ENCODE measurements around the gene CLC. TPM values are rescaled to one million over a fixed set of nuclear protein-coding genes. Genes with fewer than 3 reads are reported as not detected.
"Not testable (repeated sequence)": the region's sequence is repeated elsewhere in the genome, so short reads cannot be mapped to it uniquely, and the experiment has no call there.

Gene CLC
- total RNA-seq, 1 experiment from 2014 or later, result not detected

DNA sequence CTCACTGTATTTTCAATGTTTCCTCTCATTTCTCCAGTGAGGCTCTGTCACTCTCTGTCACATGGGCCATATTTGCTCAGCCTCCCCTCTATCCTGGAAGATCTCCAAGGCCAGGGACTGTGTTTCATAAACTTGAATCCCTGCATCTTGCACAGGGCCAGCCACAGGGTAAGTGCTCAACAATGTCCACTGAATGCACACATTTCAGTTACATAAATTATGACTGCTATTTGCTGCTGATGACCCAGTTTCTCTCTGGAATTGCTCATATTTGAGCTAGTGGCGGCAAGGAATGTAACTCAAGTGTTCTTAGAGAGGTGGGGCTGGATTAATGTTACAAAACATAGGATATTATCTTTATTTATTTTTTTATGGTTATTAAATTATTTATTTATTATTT lies 6.1 kb downstream of the CLC start:
- no peak for DNase-seq (ENCODE audit: extremely low read depth, low read depth)

DNA sequence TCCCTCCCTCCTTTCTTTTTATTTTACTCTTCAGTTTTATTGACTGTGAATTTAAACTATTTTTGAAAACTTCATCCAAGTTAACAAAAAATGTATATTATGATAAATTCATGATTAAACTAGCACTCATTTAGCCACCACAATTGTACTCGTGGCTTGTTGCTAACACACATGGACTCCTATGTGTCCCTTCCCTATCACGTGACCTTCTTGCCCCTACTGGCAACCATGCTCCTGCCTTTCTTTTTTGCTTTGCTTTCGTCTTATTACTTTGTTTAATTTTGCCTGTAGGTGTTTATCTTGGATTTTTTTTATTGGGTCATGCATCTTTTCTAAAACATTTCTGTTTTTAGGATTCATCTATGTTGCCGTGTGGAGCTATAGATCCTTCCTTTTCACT lies 8.2 kb downstream of the CLC start:
- no peak for DNase-seq (ENCODE audit: extremely low read depth, low read depth)

- no peak for DNase-seq (ENCODE audit: extremely low read depth, low read depth)
Observed at GRCh38 chr19:39728040-39728439, 9.8 kb downstream of the CLC start.

GRCh38 chr19:39727070-39727800 lies 10.6 kb downstream of the CLC start:
- DNase-seq (ENCODE audit: extremely low read depth, low read depth), result no peak

GRCh38 chr19:39725995-39726394 lies 11.8 kb downstream of the CLC start:
- DNase-seq (ENCODE audit: extremely low read depth, low read depth), result no peak

DNA sequence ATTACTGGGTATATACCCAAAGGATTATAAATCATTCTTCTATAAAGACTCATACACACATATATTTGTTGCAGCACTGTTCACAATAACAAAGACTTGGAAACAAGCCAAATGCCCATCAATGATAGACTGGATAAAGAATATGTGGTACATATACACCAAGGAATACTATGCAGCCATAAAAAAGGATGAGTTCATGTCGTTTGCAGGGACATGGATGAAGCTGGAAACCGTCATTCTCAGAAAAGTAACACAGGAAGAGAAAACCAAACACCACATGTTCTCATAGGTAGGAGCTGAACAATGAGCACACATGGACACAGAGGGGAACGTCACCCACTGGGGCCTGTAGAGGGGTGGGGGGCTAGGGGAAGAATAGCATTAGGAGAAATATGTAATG lies 17.7 kb downstream of the CLC start:
- DNase-seq (ENCODE audit: extremely low read depth, low read depth), result not testable (repeated sequence)

DNA sequence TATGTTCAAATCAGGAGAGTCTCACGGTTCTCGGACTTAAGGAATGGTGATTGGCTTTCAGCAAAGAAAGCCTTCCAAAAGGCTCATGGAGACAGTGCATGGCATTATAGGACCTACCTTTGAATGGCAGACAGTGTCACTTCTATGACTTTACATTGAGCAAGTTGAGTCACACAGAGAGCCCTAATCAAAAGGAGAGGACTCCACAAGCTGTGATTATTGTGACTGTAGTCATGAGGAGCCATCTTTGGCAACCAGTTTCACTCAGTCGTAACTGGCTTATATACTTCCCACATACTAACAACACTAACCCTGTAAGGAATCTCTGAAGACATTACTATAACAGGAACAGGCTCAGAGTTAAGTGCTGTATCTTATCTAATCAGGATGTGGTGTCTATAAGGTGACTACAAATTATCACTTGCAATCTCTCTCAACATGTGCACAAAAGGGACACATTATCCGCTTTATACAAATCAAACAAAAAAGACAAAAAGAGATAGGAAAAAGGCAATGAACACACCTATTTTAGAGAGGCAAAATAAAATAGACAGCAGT lies 27.4 kb downstream of the CLC start:
- DNase-seq (ENCODE audit: extremely low read depth, low read depth), result no peak

- no peak for DNase-seq (ENCODE audit: extremely low read depth, low read depth)
Observed at GRCh38 chr19:39709026-39709872, 28.6 kb downstream of the CLC start.

- no peak for DNase-seq (ENCODE audit: extremely low read depth, low read depth)
Observed at GRCh38 chr19:39708594-39708993, 29.2 kb downstream of the CLC start.

DNA sequence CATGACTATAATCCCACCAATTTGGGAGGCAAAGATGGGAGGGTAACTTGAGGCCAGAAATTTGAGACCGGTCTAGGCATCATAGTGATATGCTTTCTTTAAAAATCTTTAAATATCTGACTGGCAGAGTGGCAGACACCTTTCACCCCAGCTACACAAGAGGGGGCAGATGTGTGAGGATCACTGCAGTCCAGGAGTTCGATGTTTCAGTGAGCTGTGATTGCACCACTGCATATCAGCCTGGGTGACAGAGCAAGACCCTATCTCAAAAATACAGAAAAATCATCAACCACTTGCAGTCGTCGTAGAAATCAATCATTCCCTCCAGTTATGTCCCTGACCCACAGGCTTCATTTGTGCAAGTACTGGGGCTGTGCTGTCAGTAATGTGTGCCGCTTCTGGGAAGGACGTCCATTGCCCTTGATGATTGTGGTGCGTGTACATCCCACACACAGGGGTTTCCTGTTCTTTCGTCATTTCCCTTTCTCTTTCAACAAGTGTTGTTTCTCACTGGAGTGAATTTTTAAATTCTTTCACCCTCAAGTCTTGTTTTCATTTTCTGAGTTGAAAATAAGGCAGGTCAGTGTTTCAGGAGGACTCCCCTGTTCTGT lies 32.1 kb downstream of the CLC start:
- DNase-seq (ENCODE audit: extremely low read depth, low read depth), result no peak

DNA sequence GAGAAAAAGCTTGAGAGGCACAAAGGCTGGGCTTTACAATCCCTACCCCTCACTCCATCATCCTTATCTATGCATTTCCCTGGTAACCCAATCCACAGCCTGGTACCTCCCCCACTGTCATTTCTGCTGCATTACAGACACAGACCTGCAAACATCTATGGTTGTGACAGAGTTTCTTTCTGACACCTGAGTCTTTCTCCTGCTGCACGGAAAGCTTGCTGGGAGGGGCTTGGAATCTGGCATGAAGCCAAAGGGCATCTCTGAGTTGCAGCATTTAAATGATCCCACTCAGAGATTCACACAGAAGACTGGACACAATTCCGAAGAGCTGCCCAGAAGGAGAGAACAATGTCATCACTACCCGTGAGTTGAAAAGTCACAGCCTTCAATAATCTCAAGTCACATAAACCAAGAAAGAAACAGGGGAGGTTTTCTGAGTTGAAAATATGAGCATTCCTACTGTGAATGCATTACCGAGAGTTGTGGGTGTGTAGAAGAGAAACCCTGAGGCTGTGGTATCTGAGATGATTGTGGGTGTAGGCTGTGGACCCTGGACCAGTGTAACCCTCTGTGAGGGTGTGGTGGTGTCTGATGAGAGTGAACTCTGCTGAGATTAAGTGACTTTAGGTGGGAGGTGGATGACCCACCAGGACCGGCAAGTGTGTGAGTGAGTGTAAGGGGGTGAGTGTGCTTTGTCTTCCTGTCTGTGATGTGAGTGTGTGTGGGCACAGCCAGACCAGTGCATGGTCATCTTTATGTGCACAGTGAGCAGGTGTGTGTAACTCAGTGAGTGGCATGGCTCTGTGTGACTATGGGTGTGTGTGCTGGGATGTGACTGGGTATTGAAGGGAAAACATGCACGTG lies 33.4 kb downstream of the CLC start, which contains the start of gene LGALS14:
Gene LGALS14, plus strand, starts transcription at position 301 of the 864 bp plus-strand sequence. Its CDS starts 48 bp downstream, at position 349.
- DNase-seq (ENCODE audit: extremely low read depth, low read depth), result no peak

DNA sequence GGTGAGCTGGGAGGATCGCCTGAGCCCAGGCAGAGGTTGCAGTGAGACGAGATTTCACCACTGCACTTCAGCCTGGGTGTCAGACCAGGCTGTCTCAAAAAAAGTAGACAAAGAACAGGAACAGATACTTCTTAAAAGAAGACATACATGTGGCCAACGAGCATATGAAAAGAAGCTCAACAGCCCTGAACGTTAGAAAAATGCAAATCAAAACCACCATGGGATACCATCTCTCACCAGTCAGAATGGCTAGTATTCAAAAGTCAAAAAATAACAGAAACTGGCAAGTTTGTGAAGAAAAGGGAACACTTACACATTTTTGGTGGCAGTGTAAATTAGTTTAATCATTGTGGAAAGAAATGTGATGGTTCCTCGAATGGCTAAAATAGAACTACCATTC lies 36.5 kb downstream of the CLC start:
- DNase-seq (ENCODE audit: extremely low read depth, low read depth), result no peak

DNA sequence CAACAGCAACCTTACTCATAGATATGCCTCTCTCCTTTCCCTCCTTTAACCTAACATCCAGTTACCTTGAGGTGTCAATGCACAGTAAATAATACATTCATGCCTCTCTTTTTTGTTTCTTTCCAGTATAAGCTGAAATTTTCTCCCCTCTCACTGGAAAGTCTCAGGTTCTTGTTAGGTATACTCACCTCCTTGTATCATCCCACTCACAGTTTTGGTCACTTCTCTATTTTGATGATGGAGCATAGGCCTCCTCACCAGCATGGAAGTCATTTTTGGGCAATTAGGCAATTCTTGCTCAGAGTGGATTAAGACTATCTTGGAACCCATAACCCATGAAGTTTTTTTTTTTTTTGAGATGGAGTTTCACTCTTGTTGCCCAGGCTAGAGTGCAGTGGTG lies 39.3 kb downstream of the CLC start:
- DNase-seq (ENCODE audit: extremely low read depth, low read depth), result no peak

DNA sequence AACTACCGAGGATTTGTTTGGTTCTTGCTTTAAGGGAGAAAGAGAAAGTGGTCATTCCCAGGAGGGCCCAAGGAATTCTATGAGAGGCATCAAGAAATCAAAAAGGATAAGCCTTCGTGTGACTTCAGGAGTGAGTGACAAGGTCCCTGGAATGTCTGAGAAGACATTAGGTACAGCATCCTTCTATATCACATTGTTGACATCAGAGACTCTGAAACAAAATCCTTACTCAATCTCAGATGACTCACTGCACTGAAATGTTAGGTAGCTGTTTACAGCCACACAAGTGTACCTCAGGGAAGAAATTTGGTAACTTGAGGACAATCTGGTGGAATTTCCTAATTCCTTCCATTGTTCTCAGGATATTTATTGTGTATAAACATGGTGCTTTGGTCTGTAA lies 41.4 kb downstream of the CLC start:
- DNase-seq (ENCODE audit: extremely low read depth, low read depth), result no peak

DNA sequence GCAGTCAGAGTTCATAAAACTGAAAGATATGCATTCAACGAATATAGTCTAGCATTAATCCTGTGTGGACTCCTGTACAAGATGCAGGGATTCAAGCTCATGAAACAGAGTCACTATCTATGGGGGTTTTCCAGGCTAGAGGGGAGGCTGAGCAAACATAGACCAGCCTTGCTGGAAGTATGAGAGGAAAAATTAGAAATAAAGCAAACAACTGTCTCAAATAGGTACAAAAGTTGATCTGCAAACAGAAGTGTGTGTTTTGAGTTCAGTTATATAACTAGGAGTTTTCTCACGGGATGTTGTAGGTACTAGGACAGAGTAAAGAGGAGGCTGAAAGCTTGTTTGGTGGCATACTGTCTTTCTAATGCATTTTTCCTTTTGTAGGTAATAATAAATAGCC lies 42.1 kb downstream of the CLC start:
- no peak for DNase-seq (ENCODE audit: extremely low read depth, low read depth)

DNA sequence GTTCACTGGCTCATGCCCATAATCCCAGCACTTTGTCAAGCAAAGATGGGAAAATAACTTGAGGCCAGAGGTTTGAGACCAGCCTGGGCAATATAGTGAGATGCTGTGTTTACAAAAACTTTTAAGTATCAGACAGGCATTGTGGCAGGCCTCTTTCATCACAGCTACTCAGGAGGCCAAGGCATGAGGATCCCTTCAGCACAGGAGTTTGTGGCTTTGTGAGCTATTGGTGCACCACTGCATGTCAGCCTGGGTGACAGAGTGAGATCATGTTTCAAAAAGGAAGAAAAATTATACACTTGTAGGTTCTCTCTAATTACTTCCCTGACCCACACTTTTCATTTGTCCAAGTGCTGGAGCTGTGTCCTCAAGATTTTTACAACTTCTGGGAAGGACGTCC lies 45.0 kb downstream of the CLC start:
- no peak for DNase-seq (ENCODE audit: extremely low read depth, low read depth)

DNA sequence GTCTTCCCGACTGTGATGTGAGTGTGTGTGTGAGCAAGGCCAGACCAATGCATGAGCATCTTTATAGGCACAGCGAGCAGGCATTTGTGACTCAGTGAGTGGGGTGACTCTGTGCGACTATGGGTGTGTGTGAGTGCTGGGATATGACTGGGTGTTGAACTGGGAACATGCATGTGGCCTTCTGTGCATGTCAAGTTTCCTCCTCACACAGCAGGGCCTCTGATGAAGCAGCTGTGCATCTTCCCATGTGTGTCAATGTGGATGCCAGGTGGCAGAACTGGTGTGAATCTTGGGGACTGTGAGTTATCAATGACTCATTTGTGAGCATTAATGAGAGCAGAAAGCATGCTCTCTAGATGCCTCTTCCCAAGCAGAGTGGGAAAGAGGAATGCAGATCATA lies 45.7 kb downstream of the CLC start:
- no peak for DNase-seq (ENCODE audit: extremely low read depth, low read depth)

GRCh38 chr19:39688637-39689036 lies 49.2 kb downstream of the CLC start:
- DNase-seq (ENCODE audit: extremely low read depth, low read depth), result not testable (repeated sequence)

GRCh38 chr19:39686739-39687138 lies 51.1 kb downstream of the CLC start:
- no peak for DNase-seq (ENCODE audit: extremely low read depth, low read depth)

DNA sequence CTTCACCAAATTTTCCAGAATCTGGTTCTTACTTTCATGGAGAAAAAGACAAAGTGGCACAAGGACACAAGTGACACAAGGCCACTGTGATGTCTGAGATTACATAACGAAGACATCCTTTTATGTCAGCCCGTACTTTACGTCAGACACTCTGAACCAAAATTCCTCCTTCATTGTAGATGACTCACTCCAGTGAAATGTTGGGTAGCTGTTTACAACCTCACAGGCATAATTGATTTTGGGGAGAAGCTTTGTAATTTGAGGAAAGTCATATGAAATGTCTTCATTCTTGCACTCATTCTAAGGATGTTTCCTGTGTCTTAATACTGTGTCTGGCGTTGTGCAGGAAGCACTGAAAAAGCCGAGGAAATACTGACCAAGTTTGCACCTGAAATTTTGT lies 53.6 kb downstream of the CLC start:
- no peak for DNase-seq (ENCODE audit: extremely low read depth, low read depth)
